Hematopoietic multipotent progenitor cell treated with erythropoietin and hydrocortisone succinate and interleukin-3 and kit ligand, for 17 days (in vitro differentiated cells): ENCODE measurements around the gene ZBED4.
"Not testable (repeated sequence)": the region's sequence is repeated elsewhere in the genome, so short reads cannot be mapped to it uniquely, and the experiment has no call there.

Experiments used
- DNase-seq: peaks from one replicate; pipeline ENCODE4 v3.0.0-alpha.2; 2015; ENCODE audit warnings: low spot score

The ZBED4 gene

DNA sequence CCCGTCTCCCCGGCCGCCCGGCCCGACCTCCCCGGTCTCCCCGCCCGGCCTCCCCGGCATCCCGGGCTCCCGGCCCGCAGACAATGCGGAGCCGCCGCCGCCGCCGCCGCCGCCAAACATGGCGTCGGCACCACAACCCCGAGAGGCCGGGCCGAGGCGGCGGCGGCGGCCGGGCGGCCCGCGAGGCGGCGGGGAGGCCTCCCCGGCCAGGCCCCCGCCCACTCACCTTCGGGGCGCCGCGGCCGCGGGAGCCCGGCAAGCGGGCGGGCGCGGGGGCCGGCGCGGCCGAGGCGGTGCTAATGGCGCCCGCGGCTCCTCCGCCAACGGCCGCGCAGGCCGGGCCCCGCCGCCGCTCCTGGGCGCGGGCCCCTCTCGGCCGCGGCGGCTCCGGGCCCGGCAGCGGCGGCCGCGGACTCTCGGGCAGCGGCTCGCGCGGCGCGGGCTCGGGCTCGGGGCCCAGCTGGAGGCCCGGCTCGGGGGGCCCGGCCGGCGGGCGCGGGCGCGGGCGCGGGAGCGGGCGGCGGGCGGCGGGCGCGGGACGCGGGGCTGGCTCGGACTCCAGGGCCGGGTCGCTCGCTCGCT, 26.3 kb upstream of the ZBED4 start:
- peak; percentile 19 for DNase-seq

DNA sequence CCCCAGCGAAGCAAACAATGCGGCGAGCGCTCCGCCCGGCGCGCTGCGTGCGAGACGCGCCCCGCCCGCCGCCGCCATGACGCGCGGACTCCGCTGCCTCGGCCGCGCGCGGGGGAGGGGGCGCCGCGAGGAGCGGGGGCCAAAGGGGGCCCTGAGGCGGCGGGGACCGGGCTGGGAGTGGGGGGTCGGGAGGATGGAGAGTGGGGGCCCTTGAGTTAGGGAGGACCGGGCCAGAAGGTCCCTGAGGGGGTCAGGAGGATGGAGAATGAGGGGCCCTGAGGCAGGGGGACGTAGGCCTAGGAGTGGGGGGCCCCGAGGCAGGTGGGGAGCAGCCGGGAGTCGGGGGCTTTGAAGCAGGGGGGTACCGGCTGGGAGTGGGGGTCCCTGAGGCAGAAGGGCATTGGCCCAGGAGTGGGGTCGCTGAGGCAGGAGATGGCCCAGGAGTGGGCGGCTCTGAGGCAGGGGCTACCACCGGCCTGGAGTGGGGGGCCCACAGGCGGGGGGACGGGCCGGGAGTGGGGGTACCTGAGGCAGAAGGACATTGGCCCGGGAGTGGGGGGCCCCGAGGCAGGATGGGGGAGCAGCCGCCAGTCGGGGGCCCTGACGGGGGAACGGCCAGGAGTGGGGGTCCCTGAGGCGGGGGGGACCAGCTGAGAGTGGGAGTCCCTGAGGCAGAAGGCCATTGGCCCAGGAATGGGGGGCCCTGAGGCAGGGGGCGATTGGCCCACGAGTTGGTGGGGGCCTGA, 25.6 kb upstream of the ZBED4 start, which contains the start of gene BRD1:
BRD1 (minus strand) TSS at position 21 of the 746 bp plus-strand sequence. CDS start 3,556 bp downstream, outside the sequence.
- DNase-seq, result peak; percentile 21

DNA sequence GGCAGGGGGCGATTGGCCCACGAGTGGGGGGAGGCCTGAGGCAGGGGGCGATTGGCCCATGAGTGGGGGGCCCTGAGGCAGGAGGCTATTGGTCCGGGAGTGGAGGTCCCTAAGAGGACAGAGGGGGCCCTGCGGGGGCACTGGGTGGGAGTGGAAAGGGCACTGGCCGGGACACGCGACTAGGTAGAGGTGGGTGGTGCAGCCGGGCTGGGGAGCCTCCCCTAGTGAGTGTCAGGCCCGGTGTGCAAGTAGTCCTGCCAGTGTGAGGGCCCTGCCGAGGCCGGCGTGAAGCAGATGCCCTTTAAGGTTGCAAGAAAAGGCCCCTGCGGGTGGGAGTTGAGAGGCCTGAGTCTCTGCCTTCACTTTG, 25.1 kb upstream of the ZBED4 start:
- DNase-seq, result no peak

DNA sequence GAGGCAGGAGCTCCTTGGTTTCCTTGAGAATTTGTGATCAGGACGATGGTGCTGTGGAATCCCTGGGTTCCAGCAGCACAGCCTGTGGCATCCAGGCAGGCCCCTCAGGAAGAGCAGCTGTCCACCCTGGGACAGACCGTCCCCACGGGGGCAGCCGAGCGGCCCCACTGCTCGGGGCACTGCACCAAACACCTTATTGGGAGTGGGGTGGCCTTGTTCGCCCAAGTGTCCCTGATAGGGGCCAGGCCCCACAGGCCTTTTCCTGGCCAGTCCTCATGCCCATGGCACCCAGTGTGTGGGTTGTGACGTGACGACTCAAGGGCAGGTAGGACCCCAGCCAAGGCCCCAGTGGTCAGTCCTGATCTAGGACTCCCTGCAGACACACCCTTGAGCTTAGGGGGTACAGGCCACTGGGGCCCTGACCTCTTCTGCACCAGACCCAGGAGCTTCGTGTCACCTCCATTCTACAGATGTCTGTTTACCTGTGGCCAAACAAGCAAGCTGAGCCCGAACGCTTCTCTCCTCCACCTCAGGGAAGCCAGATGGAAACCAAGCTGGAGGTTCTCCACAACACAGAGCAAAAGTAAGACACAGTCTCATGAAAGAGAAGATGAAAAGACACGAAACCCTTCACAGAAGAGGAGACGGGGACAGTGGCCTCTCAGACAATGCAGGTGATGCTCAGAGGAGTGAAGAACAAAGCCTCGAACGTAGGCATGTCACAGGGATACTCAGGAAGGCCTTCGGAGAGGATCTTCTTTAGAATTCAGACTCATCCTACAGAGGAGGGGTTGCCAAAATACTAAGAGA, 24.4 kb upstream of the ZBED4 start:
- DNase-seq, result no peak

DNA sequence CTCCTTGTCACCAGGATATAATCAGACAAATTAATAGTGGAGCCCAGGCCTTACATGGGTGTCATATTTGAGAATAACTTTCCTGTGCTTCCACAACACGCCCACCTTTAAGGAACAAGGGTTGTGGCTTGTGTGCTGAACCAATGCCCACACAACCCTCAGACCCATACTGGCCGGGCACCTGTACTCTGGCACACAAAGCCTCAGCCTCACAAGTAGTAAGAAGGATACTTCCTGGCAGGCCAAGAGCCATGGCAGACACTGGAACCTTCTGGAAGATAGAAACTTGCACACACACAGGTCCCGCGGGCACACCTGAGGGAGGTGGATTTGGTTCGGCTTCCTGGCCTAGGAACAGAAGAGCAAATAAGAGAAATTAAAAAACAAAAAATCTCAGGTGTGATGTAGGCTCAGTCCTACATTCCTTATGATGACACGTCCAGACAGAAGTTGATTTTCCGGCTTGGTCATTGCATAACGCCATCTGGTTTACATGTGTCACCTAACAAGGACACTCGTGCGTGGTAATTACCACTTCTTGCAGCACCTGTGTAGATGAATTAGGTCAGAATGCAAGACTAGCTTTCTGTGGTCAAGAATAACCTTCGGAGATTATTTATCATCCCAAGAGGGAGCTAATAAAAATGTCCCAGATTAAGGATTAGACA, 20.2 kb upstream of the ZBED4 start:
- DNase-seq, result no peak

DNA sequence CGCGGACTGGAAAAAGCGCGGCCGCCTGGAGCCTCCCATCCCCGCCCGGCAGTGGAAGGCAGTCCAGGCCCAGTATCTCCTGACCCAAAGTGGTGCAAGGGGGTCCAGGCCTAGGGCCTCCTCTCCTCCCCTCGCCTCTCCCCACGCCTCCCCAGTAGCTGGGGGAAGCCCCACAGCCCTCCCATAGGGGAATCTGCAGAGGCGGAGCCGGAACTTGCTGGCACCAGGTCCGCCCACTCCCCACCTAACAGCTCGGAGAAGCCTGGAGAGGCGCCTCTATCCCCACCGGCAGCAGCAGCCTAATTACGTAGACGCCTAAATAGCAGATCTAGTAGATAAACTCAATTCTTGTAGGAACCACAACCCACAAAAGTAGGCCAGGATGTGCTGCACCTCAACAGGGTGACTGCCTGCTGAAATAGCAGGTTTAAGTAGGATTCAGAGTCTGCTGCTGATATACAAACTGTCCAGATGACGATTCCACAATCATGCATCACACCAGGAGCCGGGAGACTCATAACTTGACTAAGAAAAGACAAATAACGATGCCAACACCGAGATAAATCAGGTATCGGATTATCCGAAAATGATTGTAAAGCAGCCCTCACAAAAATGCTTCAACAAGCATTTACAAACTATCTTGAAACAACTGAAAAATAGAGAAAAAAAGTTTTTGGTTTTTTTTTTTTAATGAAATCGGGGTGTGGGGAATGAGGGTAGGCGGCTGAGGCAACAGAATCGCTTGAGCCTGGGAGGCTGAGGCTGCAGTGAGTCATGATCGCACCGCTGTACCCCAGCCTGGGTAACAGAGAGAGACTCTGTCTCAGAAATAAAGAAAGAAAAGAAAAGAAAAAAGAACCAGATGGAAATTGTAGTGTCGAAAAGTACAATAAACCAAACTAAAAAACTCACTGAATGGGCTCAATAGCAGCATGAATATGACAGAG, 14.6 kb upstream of the ZBED4 start:
- no peak for DNase-seq

DNA sequence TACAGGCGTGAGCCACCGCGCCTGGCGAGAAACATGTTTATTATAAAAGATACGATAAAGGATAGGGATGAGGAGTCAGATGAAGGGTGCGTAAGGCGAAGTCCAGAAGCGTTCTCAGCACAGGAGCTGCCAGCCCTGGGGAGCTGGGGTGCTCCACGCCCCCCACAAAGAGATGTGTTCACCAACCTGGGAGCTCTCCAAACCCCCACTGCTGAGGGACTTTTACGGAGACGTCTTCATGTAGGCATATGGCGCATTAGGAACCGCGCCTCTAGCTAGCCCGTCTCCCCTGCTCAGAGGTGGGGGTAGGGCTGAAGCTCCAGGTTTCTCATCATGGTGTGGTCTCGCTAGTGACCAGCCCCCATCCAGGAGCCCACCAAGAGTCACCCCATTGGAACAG, 8.4 kb upstream of the ZBED4 start:
- DNase-seq, result no peak

DNA sequence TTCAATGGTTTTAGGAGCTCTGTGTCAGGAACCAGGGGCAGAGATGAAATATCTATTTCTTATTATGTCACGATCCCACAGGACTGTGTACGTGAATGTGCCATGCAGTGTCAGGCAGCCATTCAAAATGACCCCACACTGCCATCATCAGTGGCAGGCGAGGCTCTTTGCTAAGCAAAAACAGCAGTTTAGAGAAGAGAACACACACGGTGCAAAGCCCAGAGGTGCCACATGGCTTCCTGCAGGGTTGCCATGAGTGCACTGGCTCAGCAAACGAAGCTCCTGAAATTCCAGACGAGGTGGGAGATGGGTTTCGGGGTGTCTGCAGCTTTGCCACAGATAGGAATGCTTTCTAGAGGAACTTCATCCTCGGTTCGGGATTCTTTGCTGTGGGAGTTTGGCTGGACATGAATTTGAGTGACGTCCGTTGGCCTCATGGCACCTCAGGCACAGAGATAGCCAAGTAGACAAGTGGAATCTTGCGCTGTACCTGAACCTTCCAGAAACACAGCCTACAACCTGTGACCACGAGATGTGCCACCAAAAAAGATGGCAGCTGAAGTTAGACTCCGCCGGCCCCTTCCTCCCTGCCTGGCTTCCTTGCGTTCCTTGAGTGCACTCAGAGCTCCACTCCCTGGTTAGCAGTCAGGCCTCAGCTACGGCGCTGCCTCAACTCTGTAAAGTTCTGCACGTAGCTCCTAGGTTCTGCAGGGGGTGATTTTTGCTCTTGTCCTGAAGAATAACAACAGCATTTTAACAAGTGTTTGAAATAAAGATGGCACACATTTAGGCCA, 7.8 kb upstream of the ZBED4 start:
- no peak for DNase-seq

DNA sequence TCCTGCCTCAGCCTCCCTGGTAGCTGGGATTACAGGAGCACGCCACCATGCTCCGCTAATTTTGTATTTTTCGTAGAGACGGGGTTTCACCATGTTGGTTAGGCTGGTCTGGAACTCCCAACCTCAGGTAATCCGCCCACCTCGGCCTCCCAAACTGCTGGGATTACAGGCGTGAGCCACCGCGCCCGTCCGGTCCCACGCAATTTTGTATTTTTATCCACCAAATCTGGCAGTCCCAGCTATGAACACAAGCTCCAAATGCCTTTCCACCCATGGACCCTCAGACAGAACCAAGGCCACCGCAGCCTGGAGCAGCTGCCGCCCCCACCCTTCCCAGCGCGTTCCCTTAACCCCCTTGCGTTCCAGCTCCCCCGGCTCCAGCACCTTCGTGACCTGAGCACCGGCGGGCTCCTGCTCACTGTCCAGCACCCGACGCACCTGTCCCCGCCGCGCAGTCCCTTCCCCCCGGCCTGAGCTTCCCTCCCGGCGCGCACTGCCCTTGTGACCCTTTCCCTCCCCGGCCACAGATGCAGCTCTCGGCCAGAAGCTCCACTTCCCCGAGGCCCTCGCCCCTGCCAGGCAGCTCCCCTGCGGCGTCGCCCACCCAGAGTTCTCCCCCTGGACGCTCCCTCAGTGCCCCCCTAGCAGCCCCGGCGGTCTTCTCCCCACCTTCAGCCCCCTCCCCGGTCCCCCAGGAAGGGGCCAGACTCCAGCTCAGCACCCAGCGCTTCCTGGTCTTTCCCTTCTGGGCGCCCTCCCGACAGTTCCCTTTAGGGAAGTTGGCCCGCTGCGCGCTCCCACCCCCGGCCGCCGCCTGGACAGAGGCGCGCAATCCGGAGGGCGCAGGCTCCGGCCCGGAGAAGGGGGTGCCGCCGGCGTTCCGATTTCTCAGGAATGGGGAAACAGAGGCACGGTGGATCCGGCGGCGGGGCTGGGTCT, 5.6 kb upstream of the ZBED4 start:
- DNase-seq, result no peak

DNA sequence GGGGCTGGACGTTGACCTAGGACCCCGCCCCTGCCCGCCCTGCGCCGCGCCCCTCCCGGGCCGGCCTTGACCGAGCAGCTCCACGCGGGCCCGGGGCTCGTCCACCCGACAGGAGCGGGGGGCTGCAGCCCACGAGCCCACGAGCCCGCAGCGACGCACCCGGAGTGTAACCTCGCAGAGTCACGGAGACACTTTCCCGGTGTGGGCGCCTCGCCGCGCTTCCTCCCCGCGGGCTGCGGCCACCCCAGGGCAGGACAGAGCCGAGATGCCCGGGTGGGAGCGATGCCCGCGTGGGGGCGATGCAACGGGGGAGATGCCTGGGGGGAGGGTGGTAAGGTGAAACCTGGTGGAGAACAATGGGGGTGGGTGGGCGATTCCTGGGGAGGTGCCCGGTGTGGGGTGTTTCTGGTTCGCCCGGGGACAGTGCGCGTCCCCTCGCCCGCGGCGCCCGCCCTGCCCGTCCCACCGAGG, 4.9 kb upstream of the ZBED4 start:
- DNase-seq, result no peak

DNA sequence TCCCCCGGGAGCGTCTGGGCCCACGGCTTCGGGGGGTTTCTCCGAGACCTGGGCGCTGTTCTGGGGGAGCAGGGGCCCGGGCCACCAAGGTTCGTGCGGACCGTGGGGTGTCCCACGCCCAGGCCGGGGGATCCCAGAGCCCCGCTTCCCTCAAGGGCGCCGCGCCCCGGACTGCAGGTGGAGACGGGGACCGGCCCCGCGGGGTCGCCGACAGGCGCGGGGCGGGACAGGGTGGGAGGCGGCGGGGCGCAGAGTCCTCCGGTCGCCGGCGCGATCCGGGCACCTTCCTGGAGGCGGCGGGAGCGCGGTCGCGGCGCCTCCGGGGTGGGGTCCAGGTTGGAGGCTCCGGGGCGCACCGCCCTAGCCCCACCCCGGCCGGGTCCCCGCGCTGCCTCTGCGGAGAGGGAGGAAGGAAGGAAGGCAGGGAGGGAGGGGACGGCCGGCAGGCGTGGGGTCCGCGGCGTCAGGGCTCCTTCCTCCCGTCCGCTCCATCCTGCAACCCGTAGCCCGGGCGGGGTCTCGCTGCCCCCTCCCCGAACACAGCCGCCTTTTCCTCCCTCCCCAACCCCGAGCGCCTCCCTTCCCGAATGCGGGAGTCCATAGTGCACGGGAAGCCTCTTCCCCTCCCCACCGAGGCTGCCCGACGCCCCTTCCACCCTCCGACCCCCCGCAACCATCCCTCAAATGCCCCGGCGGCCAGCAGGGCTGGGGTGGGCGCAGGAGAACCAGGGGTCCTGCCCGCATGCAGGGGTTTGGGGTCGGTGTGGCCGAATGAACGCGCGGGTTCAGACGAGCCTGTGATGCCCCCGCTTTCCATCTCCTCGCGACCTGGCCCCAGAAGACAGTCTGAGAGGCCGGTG, 4.3 kb upstream of the ZBED4 start:
- DNase-seq, result no peak

DNA sequence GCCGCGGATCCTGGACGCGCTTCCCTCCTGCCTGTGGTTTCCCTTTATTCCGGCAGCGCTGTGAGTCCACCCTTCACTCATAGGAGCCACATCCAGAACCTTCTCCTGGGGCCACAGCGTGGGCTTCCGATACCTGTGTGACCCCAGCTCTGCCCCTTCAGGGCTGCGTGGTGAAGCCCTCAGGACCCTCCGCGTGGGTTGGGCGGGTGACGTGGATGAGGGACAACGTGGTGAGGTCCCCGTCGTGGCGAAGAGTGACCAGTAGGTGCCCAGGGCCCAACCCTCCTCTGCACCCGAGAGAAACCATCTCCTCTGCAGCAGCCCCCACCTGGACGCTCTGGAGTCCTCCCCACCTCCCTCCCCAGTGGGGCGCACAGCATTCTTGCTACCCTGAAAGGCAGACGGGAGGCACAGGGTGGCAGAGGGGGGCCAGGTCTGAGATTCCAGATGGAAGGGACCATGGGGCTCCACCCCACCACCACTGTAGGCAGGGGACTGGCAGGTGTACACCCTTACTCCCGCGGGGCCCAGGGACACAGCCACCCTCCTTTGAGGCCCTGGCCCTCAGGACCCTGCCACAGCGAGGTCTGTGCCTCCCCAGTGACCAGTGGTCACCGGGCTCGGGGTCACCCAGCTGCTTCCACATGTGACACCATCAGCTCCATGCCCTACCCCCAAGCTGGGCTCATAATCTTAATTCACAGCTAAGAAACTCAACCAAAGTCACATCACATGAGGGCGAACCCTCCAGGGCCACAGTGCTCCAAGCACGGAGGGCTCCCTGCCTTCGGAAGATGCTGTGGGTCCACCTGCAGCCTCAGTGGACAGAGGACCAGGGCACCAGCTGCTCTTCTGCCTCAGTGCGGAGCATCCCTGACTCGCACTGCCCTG, 3.4 kb upstream of the ZBED4 start:
- no peak for DNase-seq

DNA sequence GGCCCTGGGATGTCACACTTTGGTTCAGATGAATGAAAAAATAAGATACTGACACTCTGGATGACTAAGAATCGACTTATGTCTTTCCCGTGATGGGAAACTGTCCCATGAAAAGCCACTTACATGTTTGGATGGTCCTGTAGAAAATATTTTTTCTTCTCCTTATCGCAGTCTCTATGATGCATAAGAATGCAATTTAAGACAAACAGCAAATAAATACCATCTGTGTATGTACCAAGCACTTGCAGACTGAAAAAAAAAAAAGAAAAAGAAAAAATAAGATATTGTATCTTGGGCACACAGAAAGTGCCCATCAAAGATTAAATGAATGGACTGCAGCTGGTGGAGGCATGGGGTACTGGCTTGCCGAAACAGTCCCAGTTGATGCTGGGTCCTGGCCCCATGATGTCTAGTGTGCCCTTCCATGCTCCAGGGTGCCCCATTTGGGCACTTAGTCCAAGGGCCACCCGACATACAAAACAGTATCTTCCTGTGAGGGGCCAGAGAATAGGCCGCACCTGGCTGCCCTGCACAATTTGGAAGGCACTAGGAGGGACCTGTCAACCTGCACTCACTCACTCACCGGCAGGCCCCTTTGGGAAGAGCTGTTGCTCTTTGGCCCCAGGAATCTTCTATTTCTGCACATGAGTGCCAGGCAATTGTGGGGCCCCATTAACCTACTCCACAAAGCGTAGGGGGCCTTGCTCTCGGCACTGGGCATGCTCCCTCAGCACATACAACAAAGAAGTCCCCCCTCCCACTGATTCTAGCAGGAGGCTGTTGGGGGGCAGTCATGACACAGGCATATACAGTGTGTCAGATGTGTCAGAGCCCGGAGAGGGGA, 2.5 kb upstream of the ZBED4 start:
- DNase-seq, result no peak

DNA sequence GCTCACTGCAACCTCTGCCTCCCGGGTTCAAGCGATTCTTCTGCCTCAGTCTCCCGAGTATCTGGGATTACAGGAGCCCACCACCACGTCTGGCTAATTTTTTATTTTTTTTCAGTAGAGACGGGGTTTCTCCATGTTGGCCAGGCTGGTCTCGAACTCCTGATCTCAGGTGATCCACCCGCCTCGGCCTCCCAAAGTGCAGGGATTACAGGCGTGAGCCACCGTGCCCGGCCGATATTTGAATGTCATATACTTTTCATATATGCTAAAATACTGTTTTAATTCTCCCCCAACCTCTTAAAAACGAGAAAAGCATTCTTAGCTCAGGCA, 1.1 kb upstream of the ZBED4 start:
- DNase-seq, result not testable (repeated sequence)

DNA sequence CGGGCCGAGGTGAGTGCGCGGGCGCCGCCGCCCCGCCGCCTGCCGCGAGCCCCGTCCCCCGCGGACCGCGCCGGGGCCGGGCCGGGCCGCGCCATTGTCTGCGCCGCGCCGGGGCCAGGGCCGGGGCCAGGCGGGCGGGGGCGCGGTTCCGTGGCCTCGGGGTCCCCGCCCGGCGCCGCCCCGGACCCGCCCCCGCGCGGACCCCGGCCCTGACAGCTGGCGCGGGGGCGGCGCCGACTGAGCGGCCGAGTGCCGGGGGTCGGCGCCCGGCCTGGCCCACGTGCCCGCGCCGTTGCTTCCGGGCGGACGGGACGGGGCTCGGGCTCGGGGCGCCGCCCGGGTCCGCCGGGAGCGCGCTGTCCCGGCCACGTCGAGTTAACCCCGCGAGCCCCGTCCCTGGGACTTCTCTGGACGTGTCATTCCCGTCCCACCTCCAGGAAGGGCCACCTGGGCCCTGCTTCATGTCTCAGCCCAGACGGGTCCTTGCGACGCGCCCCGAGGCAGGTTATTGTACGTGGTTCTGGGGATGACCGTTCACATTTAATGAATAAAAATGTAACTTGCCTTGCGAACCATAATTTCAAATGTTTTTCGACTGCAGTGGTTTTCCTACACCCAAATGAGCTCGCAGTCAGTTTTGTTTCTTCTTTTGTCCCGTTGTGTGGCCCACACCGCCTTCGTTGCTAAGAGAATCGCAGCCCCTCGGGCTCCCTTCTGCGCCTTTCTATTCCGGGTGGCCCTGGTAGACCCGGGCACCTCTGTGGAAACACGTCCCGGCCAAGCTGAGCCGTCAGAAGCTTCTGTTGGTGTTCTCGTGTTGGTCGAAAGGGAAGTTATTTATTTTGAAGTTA, 562 bp downstream of the ZBED4 start:
- peak; percentile 17 for DNase-seq
